ENCODE results near the gene THADA. TPM values are rescaled to one million over a fixed set of nuclear protein-coding genes. Genes with fewer than 3 reads are reported as not detected.

Gene THADA
- total RNA-seq, 1 donor from 2014 or later: 29.3 TPM

GRCh38 chr2:43328832-43329231 is 267.0 kb downstream of the THADA start:
- H3K27ac ChIP-seq: no peak overlapping the region
- Mint-ChIP-seq H3K36me3 (peaks cover 5% of the 10 kb centered on the region), H3K4me3 (no peak overlapping the region), H3K27me3 (ENCODE audit: insufficient read depth, low read depth) (peaks cover 2% of the 10 kb centered on the region), H3K9me3 (no peaks in the 10 kb centered on the region), H3K4me1 (peaks cover 13% of the 10 kb centered on the region), H3K27ac (no peak overlapping the region)
- H3K36me3 ChIP-seq: no peaks in the 10 kb centered on the region
- no peak for TF ChIP-seq EZH2phosphoT487 (IDR thresholded peaks at IDR 0.05)
- TF ChIP-seq, protein P1, sequence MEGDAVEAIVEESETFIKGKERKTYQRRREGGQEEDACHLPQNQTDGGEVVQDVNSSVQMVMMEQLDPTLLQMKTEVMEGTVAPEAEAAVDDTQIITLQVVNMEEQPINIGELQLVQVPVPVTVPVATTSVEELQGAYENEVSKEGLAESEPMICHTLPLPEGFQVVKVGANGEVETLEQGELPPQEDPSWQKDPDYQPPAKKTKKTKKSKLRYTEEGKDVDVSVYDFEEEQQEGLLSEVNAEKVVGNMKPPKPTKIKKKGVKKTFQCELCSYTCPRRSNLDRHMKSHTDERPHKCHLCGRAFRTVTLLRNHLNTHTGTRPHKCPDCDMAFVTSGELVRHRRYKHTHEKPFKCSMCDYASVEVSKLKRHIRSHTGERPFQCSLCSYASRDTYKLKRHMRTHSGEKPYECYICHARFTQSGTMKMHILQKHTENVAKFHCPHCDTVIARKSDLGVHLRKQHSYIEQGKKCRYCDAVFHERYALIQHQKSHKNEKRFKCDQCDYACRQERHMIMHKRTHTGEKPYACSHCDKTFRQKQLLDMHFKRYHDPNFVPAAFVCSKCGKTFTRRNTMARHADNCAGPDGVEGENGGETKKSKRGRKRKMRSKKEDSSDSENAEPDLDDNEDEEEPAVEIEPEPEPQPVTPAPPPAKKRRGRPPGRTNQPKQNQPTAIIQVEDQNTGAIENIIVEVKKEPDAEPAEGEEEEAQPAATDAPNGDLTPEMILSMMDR (IDR thresholded peaks at IDR 0.05): no peak
- no peak for TF ChIP-seq EZH2 (IDR thresholded peaks at IDR 0.05)
- no peak overlapping the region for H2AFZ ChIP-seq (replicated peaks)
- no peak overlapping the region for H3K4me3 ChIP-seq
- no peaks in the 10 kb centered on the region for H4K20me1 ChIP-seq (ENCODE audit: low read depth)
- H3K27me3 ChIP-seq: no peaks in the 10 kb centered on the region
- peaks cover 5% of the 10 kb centered on the region for H3F3A ChIP-seq (ENCODE audit: low read depth)
- peaks cover 12% of the 10 kb centered on the region for H3K4me1 ChIP-seq
- H3K9ac ChIP-seq: no peak overlapping the region
- no peaks in the 10 kb centered on the region for H3K9me3 ChIP-seq (ENCODE audit: low read depth)
- H3K79me2 ChIP-seq (ENCODE audit: low read depth): no peaks in the 10 kb centered on the region
- H3K4me2 ChIP-seq: no peak overlapping the region
- DNase-seq (ENCODE audit: low spot score): no peak

- Mint-ChIP-seq H3K4me3 (no peak overlapping the region), H3K4me1 (peaks cover 7% of the 10 kb centered on the region)
- no peaks in the 10 kb centered on the region for H4K20me1 ChIP-seq (ENCODE audit: low read depth)
Measured at GRCh38 chr2:43328133-43328532, 267.7 kb downstream of the THADA start.

GRCh38 chr2:43327119-43327518 is 268.7 kb downstream of the THADA start:
- Histone ChIP-seq H2AFZ (replicated peaks) (no peak overlapping the region), H3K4me1 (no peaks in the 10 kb centered on the region), H3F3A (ENCODE audit: low read depth) (no peaks in the 10 kb centered on the region), H3K4me2 (no peak overlapping the region), H3K79me2 (ENCODE audit: low read depth) (no peaks in the 10 kb centered on the region), H3K36me3 (no peaks in the 10 kb centered on the region), H3K9me3 (ENCODE audit: low read depth) (no peaks in the 10 kb centered on the region), H3K9ac (no peak overlapping the region), H3K27ac (no peak overlapping the region), H3K4me3 (no peak overlapping the region), H3K27me3 (no peaks in the 10 kb centered on the region), H4K20me1 (ENCODE audit: low read depth) (no peaks in the 10 kb centered on the region)
- no peaks in the 10 kb centered on the region for H3K4me1 Mint-ChIP-seq
- no peak overlapping the region for H3K27ac Mint-ChIP-seq
- H3K4me3 Mint-ChIP-seq: no peak overlapping the region
- DNase-seq (ENCODE audit: low spot score): no peak
- H3K27me3 Mint-ChIP-seq (ENCODE audit: insufficient read depth, low read depth): peaks cover under 1% of the 10 kb centered on the region
- no peaks in the 10 kb centered on the region for H3K9me3 Mint-ChIP-seq
- TF ChIP-seq EZH2phosphoT487 (IDR thresholded peaks at IDR 0.05) (no peak), EZH2 (IDR thresholded peaks at IDR 0.05) (no peak)
- TF ChIP-seq, protein P1 (IDR thresholded peaks at IDR 0.05): no peak
- peaks cover 5% of the 10 kb centered on the region for H3K36me3 Mint-ChIP-seq

More at GRCh38 chr2:43328133-43328532, 267.7 kb downstream of the THADA start:
- Mint-ChIP-seq H3K27ac (no peak overlapping the region), H3K9me3 (no peaks in the 10 kb centered on the region), H3K27me3 (ENCODE audit: insufficient read depth, low read depth) (peaks cover 2% of the 10 kb centered on the region), H3K36me3 (peaks cover 5% of the 10 kb centered on the region)
- no peak for DNase-seq (ENCODE audit: low spot score)
- no peak overlapping the region for H3K9ac ChIP-seq
- no peaks in the 10 kb centered on the region for H3K79me2 ChIP-seq (ENCODE audit: low read depth)
- H3K4me2 ChIP-seq: no peak overlapping the region
- TF ChIP-seq, protein P1 (IDR thresholded peaks at IDR 0.05): no peak
- TF ChIP-seq EZH2phosphoT487 (IDR thresholded peaks at IDR 0.05) (no peak), EZH2 (IDR thresholded peaks at IDR 0.05) (no peak)
- H3K4me3 ChIP-seq: no peak overlapping the region
- no peaks in the 10 kb centered on the region for H3K27me3 ChIP-seq
- H2AFZ ChIP-seq (replicated peaks): no peak overlapping the region
- no peaks in the 10 kb centered on the region for H3K36me3 ChIP-seq
- H3F3A ChIP-seq (ENCODE audit: low read depth): no peaks in the 10 kb centered on the region
- H3K9me3 ChIP-seq (ENCODE audit: low read depth): no peaks in the 10 kb centered on the region
- no peak overlapping the region for H3K27ac ChIP-seq
- H3K4me1 ChIP-seq: peaks cover 5% of the 10 kb centered on the region

Data from neural progenitor cell (in vitro differentiated cells).